Measurements from ENCODE around the gene BUD13. TPM values are rescaled to one million over a fixed set of nuclear protein-coding genes. Genes with fewer than 3 reads are reported as not detected.
A peak's percentile ranks its signal among the peaks of the same experiment; 100 is the strongest.

BUD13 gene
- total and polyA plus RNA-seq, 4 donors, result 10.0 to 14.9 (median 13.3) TPM

DNA sequence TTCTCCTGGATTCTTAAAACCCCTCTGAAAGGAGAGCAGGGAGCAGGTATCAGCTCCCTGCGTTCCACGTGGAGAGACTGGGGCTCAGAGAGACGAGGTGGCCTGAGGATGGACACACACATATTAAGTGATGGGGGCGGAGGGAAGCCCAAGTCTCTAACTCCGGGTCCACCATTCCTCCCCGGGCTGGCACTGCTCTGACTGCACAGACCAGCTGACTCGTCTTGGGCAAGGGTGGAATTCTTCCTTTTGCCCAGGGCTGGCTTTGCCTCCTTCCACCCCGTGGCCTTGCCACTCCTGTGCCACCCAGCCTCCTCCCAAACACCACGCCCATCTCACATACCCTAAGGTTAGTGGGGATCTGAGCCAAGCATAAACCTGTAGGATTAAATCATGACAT is 65.0 kb downstream of the BUD13 start:
- DNase-seq (no peak), ATAC-seq (ENCODE audit: insufficient read depth, low FRiP score) (no peak)
- no peak overlapping the region for H3K4me3 ChIP-seq
- H3K9ac ChIP-seq (ENCODE audit: insufficient read depth in 1 of 2, low read length in 2 of 2), result no peak overlapping the region
- peaks cover 0 to 6% (median 0%) of the 10 kb centered on the region in 5 donors for H3K4me1 ChIP-seq (ENCODE audit: control insufficient read depth in 5 of 5, insufficient read depth in 5 of 5, low read length in 5 of 5)
- H3K27ac ChIP-seq (ENCODE audit: low read depth in 1 of 2, low read length in 1 of 2), result no peak overlapping the region
- TF ChIP-seq, protein P1, sequence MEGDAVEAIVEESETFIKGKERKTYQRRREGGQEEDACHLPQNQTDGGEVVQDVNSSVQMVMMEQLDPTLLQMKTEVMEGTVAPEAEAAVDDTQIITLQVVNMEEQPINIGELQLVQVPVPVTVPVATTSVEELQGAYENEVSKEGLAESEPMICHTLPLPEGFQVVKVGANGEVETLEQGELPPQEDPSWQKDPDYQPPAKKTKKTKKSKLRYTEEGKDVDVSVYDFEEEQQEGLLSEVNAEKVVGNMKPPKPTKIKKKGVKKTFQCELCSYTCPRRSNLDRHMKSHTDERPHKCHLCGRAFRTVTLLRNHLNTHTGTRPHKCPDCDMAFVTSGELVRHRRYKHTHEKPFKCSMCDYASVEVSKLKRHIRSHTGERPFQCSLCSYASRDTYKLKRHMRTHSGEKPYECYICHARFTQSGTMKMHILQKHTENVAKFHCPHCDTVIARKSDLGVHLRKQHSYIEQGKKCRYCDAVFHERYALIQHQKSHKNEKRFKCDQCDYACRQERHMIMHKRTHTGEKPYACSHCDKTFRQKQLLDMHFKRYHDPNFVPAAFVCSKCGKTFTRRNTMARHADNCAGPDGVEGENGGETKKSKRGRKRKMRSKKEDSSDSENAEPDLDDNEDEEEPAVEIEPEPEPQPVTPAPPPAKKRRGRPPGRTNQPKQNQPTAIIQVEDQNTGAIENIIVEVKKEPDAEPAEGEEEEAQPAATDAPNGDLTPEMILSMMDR (IDR thresholded peaks at IDR 0.05; ENCODE audit: control extremely low read depth, extremely low read depth), result no peak
- H3K36me3 ChIP-seq (ENCODE audit: control insufficient read depth in 4 of 4, insufficient read depth in 4 of 4, low read length in 4 of 4), result no peaks in the 10 kb centered on the region
- peaks cover 0 to 16% (median 6%) of the 10 kb centered on the region in 3 donors for H3K27me3 ChIP-seq (ENCODE audit: control insufficient read depth in 3 of 3, insufficient read depth in 3 of 3, low read length in 2 of 3)
- no peaks in the 10 kb centered on the region for H3K9me3 ChIP-seq (ENCODE audit: control insufficient read depth in 4 of 4, insufficient read depth in 3 of 4, low read length in 3 of 4)
- 60 to 61% methylated on average over 9 of the region's 9 CpGs for WGBS, 2 donors

- Histone ChIP-seq H3K27me3 (ENCODE audit: control insufficient read depth in 3 of 3, insufficient read depth in 3 of 3, low read length in 2 of 3) (peaks cover 0 to 16% (median 6%) of the 10 kb centered on the region in 3 donors), H3K4me3 (no peak overlapping the region), H3K9me3 (ENCODE audit: control insufficient read depth in 4 of 4, insufficient read depth in 3 of 4, low read length in 3 of 4) (no peaks in the 10 kb centered on the region), H3K27ac (ENCODE audit: low read depth in 1 of 2, low read length in 1 of 2) (no peak overlapping the region), H3K36me3 (ENCODE audit: control insufficient read depth in 4 of 4, insufficient read depth in 4 of 4, low read length in 4 of 4) (no peaks in the 10 kb centered on the region), H3K4me1 (ENCODE audit: control insufficient read depth in 5 of 5, insufficient read depth in 5 of 5, low read length in 5 of 5) (peaks cover 0 to 6% (median 0%) of the 10 kb centered on the region in 5 donors), H3K9ac (ENCODE audit: insufficient read depth in 1 of 2, low read length in 2 of 2) (no peak overlapping the region)
- TF ChIP-seq, protein P1 (IDR thresholded peaks at IDR 0.05; ENCODE audit: control extremely low read depth, extremely low read depth), result no peak
- no peak for ATAC-seq (ENCODE audit: insufficient read depth, low FRiP score)
- DNase-seq, result peak in 1 of 3 donors; percentile 17
- 21 to 31% methylated on average over 37 of the region's 37 CpGs for WGBS, 2 donors
Observed at GRCh38 chr11:116707161-116707629, 65.6 kb downstream of the BUD13 start.

DNA sequence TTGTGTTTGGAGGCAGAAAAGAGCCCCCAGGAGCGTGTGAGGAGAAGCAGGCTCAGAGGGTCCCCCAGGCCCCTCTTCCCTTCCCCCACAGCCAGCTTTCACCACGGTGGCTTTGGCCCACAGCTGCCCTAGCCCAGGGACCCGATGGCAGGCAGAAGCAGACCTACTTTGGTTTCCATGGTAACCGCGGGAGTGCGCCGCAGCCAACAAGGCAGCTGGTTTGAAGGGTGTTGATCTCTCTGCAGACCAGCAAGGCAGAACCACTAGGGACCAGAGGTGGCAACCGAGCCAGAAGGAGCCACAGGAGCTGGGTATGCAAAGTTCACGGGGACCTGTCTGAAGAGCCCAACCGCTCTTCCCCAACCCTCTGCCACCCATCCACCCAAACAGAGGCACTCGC is 69.4 kb downstream of the BUD13 start:
- peaks cover 0 to 6% (median 4%) of the 10 kb centered on the region in 3 donors for H3K27me3 ChIP-seq (ENCODE audit: control insufficient read depth in 3 of 3, insufficient read depth in 3 of 3, low read length in 2 of 3)
- H3K9me3 ChIP-seq (ENCODE audit: control insufficient read depth in 4 of 4, insufficient read depth in 3 of 4, low read length in 3 of 4), result no peaks in the 10 kb centered on the region
- no peak overlapping the region for H3K4me3 ChIP-seq
- no peak overlapping the region for H3K27ac ChIP-seq (ENCODE audit: low read depth in 1 of 2, low read length in 1 of 2)
- peaks cover 0 to 6% (median 1%) of the 10 kb centered on the region in 5 donors for H3K4me1 ChIP-seq (ENCODE audit: control insufficient read depth in 5 of 5, insufficient read depth in 5 of 5, low read length in 5 of 5)
- peak; percentile 79 to 83 (median 81) for DNase-seq
- WGBS, 2 donors, result 40 to 44% methylated on average over 11 of the region's 11 CpGs
- no peak for ATAC-seq (ENCODE audit: insufficient read depth, low FRiP score)
- H3K9ac ChIP-seq (ENCODE audit: insufficient read depth in 1 of 2, low read length in 2 of 2), result no peak overlapping the region
- TF ChIP-seq, protein P1 (IDR thresholded peaks at IDR 0.05; ENCODE audit: control extremely low read depth, extremely low read depth), result no peak
- no peaks in the 10 kb centered on the region for H3K36me3 ChIP-seq (ENCODE audit: control insufficient read depth in 4 of 4, insufficient read depth in 4 of 4, low read length in 4 of 4)
